K562 (cell line): ENCODE results near the gene BOLA1. TPM values are rescaled to one million over a fixed set of nuclear protein-coding genes. Genes with fewer than 3 reads are reported as not detected.

Source experiments
- COPS2 ChIP-seq: fragments of 450-650 bp; conservative IDR thresholded peaks from 2 replicates; pipeline ENCODE4 v1.6.1; 2016; ENCODE audit warnings: mild to moderate bottlenecking, moderate library complexity
- CTCFL ChIP-seq: IDR thresholded peaks from 2 replicates; pipeline ENCODE4 v1.6.1; 2011; ENCODE audit warnings: borderline replicate concordance, low read depth, mild to moderate bottlenecking, moderate library complexity, low read length; ENCODE audit not compliant: insufficient read depth, poor library complexity, severe bottlenecking
- E2F8 ChIP-seq: fragments of 450-650 bp; IDR thresholded peaks from 2 replicates; pipeline ENCODE4 v1.7.1; 2018; ENCODE audit warnings: mild to moderate bottlenecking, low read depth; ENCODE audit not compliant: partially characterized antibody
- KLF6 ChIP-seq: fragments of 250-450 bp; sonication (Bioruptor Pico); IDR thresholded peaks from 2 replicates; pipeline ENCODE4 v1.4.0; 2020; ENCODE audit warnings: mild to moderate bottlenecking, moderate library complexity, borderline replicate concordance
- LARP7 ChIP-seq: fragments of 450-650 bp; IDR thresholded peaks from 2 replicates; pipeline ENCODE4 v1.6.1; 2016
- MAFF ChIP-seq: IDR thresholded peaks from 2 replicates; pipeline ENCODE4 v1.6.1; 2012; ENCODE audit warnings: low read length, improper control_type of control experiment
- PTRF ChIP-seq: fragments of 450-650 bp; IDR thresholded peaks from 2 replicates; pipeline ENCODE4 v1.6.1; 2016; ENCODE audit warnings: mild to moderate bottlenecking, missing genetic modification characterization, missing compliant biosample characterization
- RBM22 ChIP-seq: fragments of 200-400 bp; formaldehyde crosslinking; IDR thresholded peaks from 2 replicates; pipeline ENCODE4 v1.6.1; 2018; ENCODE audit warnings: low read length, low read depth; ENCODE audit not compliant: poor library complexity, severe bottlenecking
- RBM34 ChIP-seq: fragments of 200-400 bp; formaldehyde crosslinking; IDR thresholded peaks from 2 replicates; pipeline ENCODE4 v1.6.1; 2018; ENCODE audit warnings: low read length, borderline replicate concordance; ENCODE audit not compliant: insufficient read depth
- SAFB ChIP-seq: fragments of 200-400 bp; formaldehyde crosslinking; IDR thresholded peaks from 2 replicates; pipeline ENCODE4 v1.6.1; 2017; ENCODE audit warnings: low read depth, low read length, borderline replicate concordance
- SRF ChIP-seq, 2 experiments: fragments of 250-450, 450-650 bp in 1 of 2; sonication (Bioruptor Pico) in 1 of 2; sonication (generic) in 1 of 2; formaldehyde crosslinking; IDR thresholded peaks; 2 replicates each; pipeline versions ENCODE4 v1.5.0 to v1.5.1; 2020 to 2022; ENCODE audit warnings: mild to moderate bottlenecking in 1 of 2, missing genetic modification reagents in 1 of 2
- TAF7 ChIP-seq: fragments of 450-650 bp; IDR thresholded peaks from 2 replicates; pipeline ENCODE4 v1.6.1; 2016; ENCODE audit warnings: missing genetic modification characterization, missing compliant biosample characterization
- ZFP36 ChIP-seq: fragments of 150-350 bp; IDR thresholded peaks from 2 replicates; pipeline ENCODE4 v1.6.1; 2018; ENCODE audit warnings: low read length, low read depth; ENCODE audit not compliant: partially characterized antibody
- ZNF239 ChIP-seq: fragments of 250-450 bp; sonication (Bioruptor Pico); IDR thresholded peaks from 2 replicates; pipeline ENCODE4 v1.4.0; 2020; ENCODE audit warnings: mild to moderate bottlenecking
- ZNF551 ChIP-seq: fragments of 250-450 bp; sonication (Bioruptor Pico); IDR thresholded peaks from 2 replicates; pipeline ENCODE4 v1.5.0; 2021; ENCODE audit warnings: mild to moderate bottlenecking, moderate library complexity
- ZNF592 ChIP-seq: fragments of 450-650 bp; IDR thresholded peaks from 2 replicates; pipeline ENCODE4 v1.6.1; 2017; ENCODE audit warnings: antibody characterized with exemption, mild to moderate bottlenecking
- polyA plus RNA-seq, 8 experiments: library from polyadenylated mRNA; depleted of rRNA in 4 of 8; stranded (reverse) in 5 of 8; unstranded in 3 of 8; fragments of >200 nt; fragmentation: Nextera tagmentation in 2 of 8; fragmentation: Illumina TruSeq in 1 of 8; extraction: Ambion mirVana in 2 of 8; extraction: Trizol in 1 of 8; gene quantifications; 2 replicates each; pipeline versions ENCODE4 v1.2.1 to v1.2.3, GENCODE V29; 2011 to 2014; ENCODE audit warnings: inconsistent platforms in 1 of 8, missing spikeins in 1 of 8
- total RNA-seq, 7 experiments: library from RNA; depleted of rRNA in 6 of 7; stranded (reverse); fragments of >200 nt in 6 of 7; fragmentation: Illumina TruSeq in 2 of 7; extraction: Trizol in 2 of 7; gene quantifications; 2 replicates each; pipeline versions ENCODE4 v1.2.1 to v1.2.3, GENCODE V29; 2011 to 2021; ENCODE audit warnings: low replicate concordance in 1 of 7

The BOLA1 gene
- total and polyA plus RNA-seq, 9 of the 15 experiments (the other 6 are each of a cell fraction or from before 2014, with no cell fraction given) = 0.18 to 1.2 (median 0.40) TPM; not detected in 2

- no peak for TF ChIP-seq ZNF592
- TF ChIP-seq COPS2 = no peak
- no peak for TF ChIP-seq RBM34
- TF ChIP-seq CTCFL = no peak
- no peak for TF ChIP-seq MAFF
- TF ChIP-seq SAFB = no peak; the same call in 1 of the 2 replicates
- TF ChIP-seq E2F8 = peak; percentile 15
- no peak; a peak in 1 of 4 replicates for TF ChIP-seq SRF (CRISPR knock-in tag; IDR thresholded peaks at IDR 0.05)
- TF ChIP-seq KLF6 (CRISPR knock-in tag) = peak; percentile 18; the same call in 1 of the 2 replicates
- TF ChIP-seq TAF7 = no peak; the same call in 1 of the 2 replicates
- no peak for TF ChIP-seq ZNF239 (CRISPR knock-in tag)
- TF ChIP-seq ZFP36 = no peak
- no peak; the same call in 1 of the 2 replicates for TF ChIP-seq LARP7
- TF ChIP-seq PTRF (tag) = no peak
- peak; percentile 100 for TF ChIP-seq RBM22
- no peak for TF ChIP-seq ZNF551
Observed at GRCh38 chr1:149887456-149888246, 11.7 kb upstream of the BOLA1 start (continued).
